NCI-H82 (cell line): ENCODE measurements around the gene PPM1F.
"Not testable (repeated sequence)": the region's sequence is repeated elsewhere in the genome, so short reads cannot be mapped to it uniquely, and the experiment has no call there.

Source experiments
- DNase-seq: peaks from one replicate; lab custom pipeline; 2025; lab: John Stamatoyannopoulos, UW

PPM1F gene

DNA sequence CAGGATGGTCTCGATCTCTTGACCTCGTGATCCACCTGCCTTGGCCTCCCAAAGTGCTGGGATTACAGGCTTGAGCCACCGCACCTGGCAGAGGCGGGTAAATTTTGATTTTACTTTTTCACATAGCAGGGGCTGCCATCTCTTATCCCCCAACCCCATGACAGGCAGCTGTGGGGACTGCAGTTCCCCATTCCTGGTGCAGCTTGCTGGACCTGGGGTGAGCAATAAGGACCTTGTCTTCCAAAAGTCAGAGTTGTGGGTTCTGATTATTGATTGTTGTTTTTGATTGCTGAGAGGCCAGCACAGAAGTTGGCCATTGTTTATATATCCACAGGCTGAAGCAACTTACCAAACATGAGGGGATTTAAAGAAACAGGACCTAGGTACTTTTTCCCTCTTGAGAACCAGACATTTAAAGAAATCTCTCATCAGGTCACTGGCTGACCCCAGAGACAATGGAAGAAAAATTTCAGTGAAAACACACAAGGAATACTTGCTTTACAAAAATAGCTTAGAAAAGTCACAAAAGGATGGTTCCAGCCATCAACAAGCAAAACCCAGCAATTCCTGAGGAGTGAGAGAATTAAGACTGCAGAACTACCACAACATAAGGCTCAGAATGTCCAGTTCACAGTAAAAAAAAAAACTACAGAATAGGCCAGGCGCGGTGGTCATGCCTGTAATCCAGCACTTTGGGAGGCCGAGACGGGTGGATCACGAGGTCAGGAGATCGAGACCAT, 63.2 kb downstream of the PPM1F start:
- no peak for DNase-seq

GRCh38 chr22:21887841-21888240, 64.8 kb downstream of the PPM1F start:
- DNase-seq, result no peak

GRCh38 chr22:21883930-21884329, 68.7 kb downstream of the PPM1F start:
- DNase-seq, result not testable (repeated sequence)

DNA sequence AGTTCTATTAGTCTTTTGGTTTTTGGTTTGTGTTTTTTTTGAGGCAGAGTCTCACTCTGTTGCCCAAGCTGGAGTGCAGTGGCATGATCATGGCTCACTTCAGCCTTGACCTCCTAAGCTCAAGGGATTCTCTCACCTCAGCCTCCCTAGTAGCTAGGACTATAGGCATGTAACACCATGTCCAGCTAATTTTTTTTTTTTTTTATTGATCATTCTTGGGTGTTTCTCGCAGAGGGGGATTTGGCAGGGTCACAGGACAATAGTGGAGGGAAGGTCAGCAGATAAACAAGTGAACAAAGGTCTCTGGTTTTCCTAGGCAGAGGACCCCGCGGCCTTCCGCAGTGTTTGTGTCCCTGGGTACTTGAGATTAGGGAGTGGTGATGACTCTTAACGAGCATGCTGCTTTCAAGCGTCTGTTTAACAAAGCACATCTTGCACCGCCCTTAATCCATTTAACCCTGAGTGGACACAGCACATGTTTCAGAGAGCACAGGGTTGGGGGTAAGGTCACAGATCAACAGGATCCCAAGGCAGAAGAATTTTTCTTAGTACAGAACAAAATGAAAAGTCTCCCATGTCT, 69.8 kb downstream of the PPM1F start:
- not testable (repeated sequence) for DNase-seq

DNA sequence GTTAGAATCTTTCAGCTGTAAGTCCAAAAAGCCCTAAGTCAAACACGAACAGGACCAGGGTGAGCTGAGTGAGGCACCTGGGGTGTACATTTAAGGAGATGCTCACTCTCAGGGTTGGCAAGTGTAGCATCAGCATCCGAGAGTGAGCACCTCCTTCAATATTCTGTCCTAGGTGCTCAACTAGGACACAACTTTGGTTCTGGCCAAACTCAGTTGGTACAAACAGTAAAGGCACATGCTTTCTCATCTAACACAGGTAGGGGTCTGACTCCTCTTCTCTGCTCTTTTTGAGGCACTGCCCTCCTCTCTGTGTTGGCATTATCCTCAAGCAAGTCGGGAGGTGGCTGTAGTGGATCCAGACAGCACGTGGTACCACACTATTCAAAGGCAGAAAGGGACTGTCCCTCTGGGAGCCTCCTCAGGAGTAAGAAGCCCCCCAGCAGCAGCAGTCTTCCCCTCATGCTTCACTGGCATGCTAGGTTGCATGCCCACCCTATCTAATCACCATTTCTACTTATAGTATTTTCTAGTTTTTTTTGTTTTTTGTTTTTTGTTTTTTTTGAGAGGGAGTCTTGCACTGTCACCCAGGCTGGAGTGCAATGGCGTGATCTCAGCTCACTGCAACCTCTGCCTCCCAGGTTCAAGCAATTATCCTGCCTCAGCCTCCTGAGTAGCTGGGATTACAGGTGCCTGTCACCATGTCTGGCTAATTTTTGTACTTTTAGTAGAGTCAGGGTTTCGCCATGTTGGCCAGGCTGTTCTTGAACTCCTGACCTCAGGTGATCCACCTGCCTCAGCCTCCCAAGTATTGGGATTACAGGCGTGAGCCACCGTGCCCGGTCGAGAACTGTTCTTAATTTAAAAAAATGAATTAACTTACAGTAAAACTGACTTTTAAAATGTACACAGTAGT, 70.6 kb downstream of the PPM1F start:
- DNase-seq, result no peak

DNA sequence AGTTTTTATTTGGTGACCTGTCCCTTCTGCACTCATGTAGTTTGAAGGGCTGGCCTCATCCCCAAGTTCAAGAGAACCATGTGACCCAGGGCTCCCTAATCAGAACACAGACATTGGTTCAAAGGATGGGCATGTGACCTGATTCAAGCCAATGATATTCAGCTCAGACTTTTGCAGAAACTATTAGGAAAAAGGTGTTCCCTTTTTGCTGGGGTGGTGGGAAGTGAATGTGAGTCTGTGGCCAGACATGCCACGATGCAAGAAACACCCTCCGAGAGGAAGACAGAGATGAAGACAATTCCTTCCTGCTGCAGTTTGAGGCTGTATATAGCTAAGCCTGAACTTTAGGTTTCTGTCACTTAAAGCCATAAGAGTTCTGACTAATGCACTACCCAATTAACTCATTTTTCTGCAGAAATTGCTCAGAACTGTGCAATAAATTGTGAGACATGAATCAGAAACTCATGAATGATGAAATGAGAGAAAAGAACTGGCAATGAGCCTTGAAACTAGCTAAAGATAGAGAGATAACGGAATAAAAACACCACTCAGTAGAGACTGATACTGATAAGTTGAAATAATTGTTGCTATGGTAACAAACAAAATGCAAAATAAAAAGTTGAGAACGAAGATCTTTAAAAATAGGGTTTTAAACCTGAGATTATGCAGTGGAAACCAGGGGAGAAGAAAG, 76.0 kb downstream of the PPM1F start:
- DNase-seq, result no peak

DNA sequence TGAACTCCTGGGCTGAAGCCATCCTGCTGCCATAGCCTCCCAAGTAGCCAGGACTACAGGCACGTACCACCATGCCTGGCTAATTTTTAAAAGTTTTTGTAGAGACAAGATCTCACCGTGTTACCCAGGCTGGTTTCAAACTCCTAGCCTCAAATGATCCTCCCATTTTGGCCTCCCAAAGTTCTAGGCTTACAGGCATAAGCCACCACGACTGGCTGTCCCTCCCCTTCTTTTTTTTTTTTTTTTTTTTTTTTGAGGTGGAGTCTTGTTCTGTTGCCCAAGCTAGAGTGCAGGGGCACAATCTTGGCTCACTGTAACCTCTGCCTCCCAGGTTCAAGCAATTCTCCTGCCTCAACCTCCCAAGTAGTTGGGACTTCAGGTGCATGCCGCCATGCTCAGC, 77.7 kb downstream of the PPM1F start:
- DNase-seq, result not testable (repeated sequence)

- no peak for DNase-seq
These were observed 79.0 kb downstream of the PPM1F start for GRCh38 chr22:21873619-21874018.

GRCh38 chr22:21872741-21873140, 79.9 kb downstream of the PPM1F start:
- not testable (repeated sequence) for DNase-seq
